Measurements from ENCODE around the gene WBP2.

WBP2 gene

DNA sequence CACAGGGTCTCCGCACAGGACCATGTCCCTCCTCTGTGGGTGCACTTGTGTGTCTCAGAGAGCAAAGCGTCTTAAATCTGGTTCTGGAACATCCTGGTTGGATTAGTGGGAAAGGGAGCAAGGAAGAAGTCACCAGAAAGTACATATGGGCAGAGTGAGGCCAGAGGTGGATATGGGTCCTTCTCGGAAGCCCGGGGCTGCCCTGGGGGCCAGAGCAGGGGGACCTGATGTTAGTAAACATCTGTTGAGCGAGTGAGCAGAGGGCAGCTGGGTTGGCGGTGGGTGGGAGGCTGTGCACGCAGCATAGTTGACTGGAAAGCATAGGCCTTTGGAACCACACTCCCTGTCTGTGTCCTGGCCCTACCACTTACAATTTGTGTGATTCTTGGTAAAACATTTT, 33.6 kb downstream of the WBP2 start:
- Histone ChIP-seq H3K79me2 (ENCODE audit: insufficient read depth, low read length) (no peaks in the 10 kb centered on the region), H3K36me3 (ENCODE audit: low read length) (no peaks in the 10 kb centered on the region), H3K4me3 (ENCODE audit: insufficient read depth, low read length, poor library complexity, severe bottlenecking) (no peak overlapping the region), H4K20me1 (ENCODE audit: low read depth, low read length) (no peaks in the 10 kb centered on the region), H3F3A (ENCODE audit: insufficient read depth) (no peaks in the 10 kb centered on the region), H3K27me3 (ENCODE audit: low read length) (no peaks in the 10 kb centered on the region), H3K9me3 (ENCODE audit: insufficient read depth, low read length) (no peaks in the 10 kb centered on the region), H3K27ac (ENCODE audit: low read depth, low read length) (no peak overlapping the region), H3K9me2 (replicated peaks; ENCODE audit: insufficient read depth, low read length) (no peaks in the 10 kb centered on the region), H3K4me2 (ENCODE audit: low read depth, low read length, poor library complexity, severe bottlenecking) (no peak overlapping the region), H3K9ac (ENCODE audit: low read length) (no peak overlapping the region), H2AFZ (ENCODE audit: low read depth, low read length, severe bottlenecking) (no peak overlapping the region)
- TF ChIP-seq CTCF (IDR thresholded peaks at IDR 0.05; ENCODE audit: insufficient read depth, low read length, poor library complexity, severe bottlenecking), result no peak
- TF ChIP-seq EZH2phosphoT487 (conservative IDR thresholded peaks at IDR 0.05; ENCODE audit: low read length), result no peak

DNA sequence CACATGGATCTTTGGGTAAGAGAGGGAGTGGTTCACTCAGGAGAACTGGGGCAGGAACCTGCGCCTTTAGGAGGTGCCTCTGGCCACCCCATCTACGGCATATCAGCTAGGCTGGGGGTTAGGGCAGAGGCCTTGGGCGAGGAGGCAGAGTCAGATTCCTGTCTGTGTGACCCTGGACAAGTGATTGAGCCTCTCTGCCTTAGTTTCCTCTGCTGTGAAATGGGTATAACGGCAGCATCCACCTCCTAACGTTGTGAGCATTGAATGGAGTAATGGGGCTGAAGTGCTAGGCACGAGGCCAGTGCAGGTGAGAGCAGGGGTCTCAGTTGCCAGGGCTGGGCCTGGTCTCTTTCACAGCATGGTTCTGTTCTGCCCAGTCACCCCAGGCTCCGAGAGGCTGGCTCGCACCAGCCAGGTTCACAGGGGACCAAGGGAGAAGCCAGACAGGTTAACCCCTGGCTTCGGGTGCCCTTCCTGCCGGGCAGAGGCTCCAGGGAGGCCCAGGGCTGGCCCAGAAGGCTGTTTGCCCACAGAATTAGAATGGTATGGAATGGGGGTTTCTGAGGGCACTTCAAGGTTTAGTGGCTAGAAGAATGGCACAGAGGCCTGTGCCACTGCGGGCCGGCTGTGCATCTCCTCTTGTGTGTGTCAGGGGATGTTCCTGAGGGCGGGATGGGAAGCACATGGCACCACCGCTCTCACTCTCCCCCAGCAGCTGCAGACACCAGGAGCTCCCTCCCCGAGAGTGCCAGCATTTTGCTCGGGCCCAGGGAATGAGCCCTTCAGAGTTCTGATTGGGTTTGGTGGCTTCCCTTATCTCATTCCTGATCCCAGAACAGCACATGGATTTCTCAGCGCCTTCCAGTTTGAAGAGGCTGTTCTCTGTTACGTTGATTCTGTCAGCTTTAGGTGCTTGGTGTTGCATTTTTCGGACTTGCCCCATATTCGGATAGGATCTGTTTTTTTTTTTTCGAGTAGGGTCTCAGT, 34.7 kb downstream of the WBP2 start:
- Histone ChIP-seq H3F3A (ENCODE audit: insufficient read depth) (no peaks in the 10 kb centered on the region), H3K9ac (ENCODE audit: low read length) (no peak overlapping the region), H3K79me2 (ENCODE audit: insufficient read depth, low read length) (no peaks in the 10 kb centered on the region), H3K27me3 (ENCODE audit: low read length) (no peaks in the 10 kb centered on the region), H4K20me1 (ENCODE audit: low read depth, low read length) (no peaks in the 10 kb centered on the region), H3K36me3 (ENCODE audit: low read length) (no peaks in the 10 kb centered on the region), H3K9me3 (ENCODE audit: insufficient read depth, low read length) (no peaks in the 10 kb centered on the region), H3K4me2 (ENCODE audit: low read depth, low read length, poor library complexity, severe bottlenecking) (no peak overlapping the region), H3K4me3 (ENCODE audit: insufficient read depth, low read length, poor library complexity, severe bottlenecking) (no peak overlapping the region), H3K9me2 (replicated peaks; ENCODE audit: insufficient read depth, low read length) (no peaks in the 10 kb centered on the region), H3K27ac (ENCODE audit: low read depth, low read length) (no peak overlapping the region), H2AFZ (ENCODE audit: low read depth, low read length, severe bottlenecking) (no peak overlapping the region)
- no peak for TF ChIP-seq CTCF (IDR thresholded peaks at IDR 0.05; ENCODE audit: insufficient read depth, low read length, poor library complexity, severe bottlenecking)
- no peak for TF ChIP-seq EZH2phosphoT487 (conservative IDR thresholded peaks at IDR 0.05; ENCODE audit: low read length)

DNA sequence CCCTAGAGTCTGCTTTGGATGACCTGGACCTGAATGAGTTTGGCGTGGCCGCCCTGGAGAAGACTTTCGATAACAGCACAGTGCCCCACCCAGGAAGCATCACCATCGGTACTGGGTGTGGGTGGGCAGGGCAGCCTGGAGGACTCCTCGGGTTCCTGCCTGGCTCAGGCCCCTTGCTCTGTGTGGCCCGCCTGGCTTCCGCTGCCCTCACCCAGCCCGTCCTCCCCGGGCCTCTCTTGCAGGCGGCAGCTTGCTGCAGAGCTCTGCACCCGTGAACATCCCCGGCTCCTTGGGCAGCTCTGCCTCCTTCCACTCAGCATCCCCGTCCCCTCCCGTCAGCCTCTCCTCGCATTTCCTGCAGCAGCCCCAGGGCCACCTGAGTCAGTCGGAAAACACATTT, 35.5 kb downstream of the WBP2 start:
- Histone ChIP-seq H2AFZ (ENCODE audit: low read depth, low read length, severe bottlenecking) (no peak overlapping the region), H3K9ac (ENCODE audit: low read length) (no peak overlapping the region), H3F3A (ENCODE audit: insufficient read depth) (no peaks in the 10 kb centered on the region), H3K36me3 (ENCODE audit: low read length) (no peaks in the 10 kb centered on the region), H3K27me3 (ENCODE audit: low read length) (no peaks in the 10 kb centered on the region), H3K27ac (ENCODE audit: low read depth, low read length) (no peak overlapping the region), H3K9me3 (ENCODE audit: insufficient read depth, low read length) (no peaks in the 10 kb centered on the region), H3K4me2 (ENCODE audit: low read depth, low read length, poor library complexity, severe bottlenecking) (no peak overlapping the region), H4K20me1 (ENCODE audit: low read depth, low read length) (no peaks in the 10 kb centered on the region), H3K9me2 (replicated peaks; ENCODE audit: insufficient read depth, low read length) (no peaks in the 10 kb centered on the region), H3K4me3 (ENCODE audit: insufficient read depth, low read length, poor library complexity, severe bottlenecking) (no peak overlapping the region), H3K79me2 (ENCODE audit: insufficient read depth, low read length) (no peaks in the 10 kb centered on the region)
- TF ChIP-seq CTCF (IDR thresholded peaks at IDR 0.05; ENCODE audit: insufficient read depth, low read length, poor library complexity, severe bottlenecking) (no peak), EZH2phosphoT487 (conservative IDR thresholded peaks at IDR 0.05; ENCODE audit: low read length) (no peak)
